Kidney (tissue), 14 donors: ENCODE data around the gene TCEANC2. TPM values are rescaled to one million over a fixed set of nuclear protein-coding genes. Genes with fewer than 3 reads are reported as not detected.

ENCODE experiments used
- DNase-seq, 5 donors: peaks; one replicate each; pipeline ENCODE4 v3.0.0-alpha.2; 2013 to 2020
- FAIRE-seq: peaks from 2 replicates; lab custom pipeline; 2012; peaks lifted over from hg19 to GRCh38; lab: Jason Lieb, UNC
- H3K27ac ChIP-seq, 2 donors: one replicate each; pipeline ENCODE4 v1.7.0; 2013; ENCODE audit warnings: low read depth in 2 of 2, low read length in 2 of 2, inconsistent platforms in 1 of 2
- H3K27me3 ChIP-seq: one replicate; pipeline ENCODE4 v1.7.1; 2013; ENCODE audit warnings: low read length, inconsistent platforms; ENCODE audit not compliant: control insufficient read depth, insufficient read depth
- H3K36me3 ChIP-seq, 3 donors: one replicate each; pipeline versions ENCODE4 v1.7.0 to v1.7.1; 2013; ENCODE audit warnings: low read length in 3 of 3, control low read depth in 1 of 3, inconsistent platforms in 1 of 3; ENCODE audit not compliant: insufficient read depth in 3 of 3, control insufficient read depth in 2 of 3
- H3K4me1 ChIP-seq, 3 donors: one replicate each; pipeline versions ENCODE4 v1.7.0 to v1.7.1; 2013; ENCODE audit warnings: low read length in 3 of 3, inconsistent platforms in 1 of 3, low read depth in 1 of 3; ENCODE audit not compliant: control insufficient read depth in 2 of 3, insufficient read depth in 2 of 3
- H3K4me3 ChIP-seq, 3 donors: one replicate each; pipeline versions ENCODE4 v1.7.0 to v1.8.1; 2013; ENCODE audit warnings: low read length in 3 of 3, control low read depth in 1 of 3, inconsistent platforms in 1 of 3
- H3K9ac ChIP-seq, 3 donors: one replicate each; pipeline versions ENCODE4 v1.7.0 to v1.7.1; 2013; ENCODE audit warnings: low read length in 3 of 3, control low read depth in 1 of 3, inconsistent platforms in 1 of 3
- H3K9me3 ChIP-seq, 3 donors: one replicate each; pipeline versions ENCODE4 v1.7.0 to v1.7.1; 2013; ENCODE audit warnings: low read length in 3 of 3, control low read depth in 1 of 3, inconsistent platforms in 1 of 3; ENCODE audit not compliant: control insufficient read depth in 2 of 3, insufficient read depth in 1 of 3
- CTCF ChIP-seq: IDR thresholded peaks from 3 replicates; pipeline ENCODE4 v1.5.1; 2012; ENCODE audit warnings: mild to moderate bottlenecking, moderate library complexity, borderline replicate concordance; ENCODE audit not compliant: insufficient read depth; ENCODE audit errors: extremely low read depth
- intact Hi-C: fragments of 100-400 bp; cut with DNase I; formaldehyde crosslinking; loops from one replicate; pipeline ENCODE4 v1.11.1; 2022
- polyA plus RNA-seq: library from polyadenylated mRNA; stranded (reverse); fragments of 350-450 nt; fragmentation: Illumina TruSeq; extraction: RNeasy Lipid Tissue Mini Kit (QIAGEN cat#74804); gene quantifications from one replicate; pipeline ENCODE4 v1.2.3, GENCODE V29; 2014; ENCODE audit warnings: low read depth, low replicate concordance; ENCODE audit not compliant: insufficient read depth
- total RNA-seq: library from RNA; stranded (reverse); fragmentation: NEBNext Ultra II Directional; extraction: Animal tissue kit (Norgen Biotek cat#: 25700); gene quantifications from one replicate; pipeline ENCODE4 v1.2.1, GENCODE V29; 2021
- donor health status: control.
- donor health status: control.
- donor health status: control.
- donor health status: control.
- donor health status: control.
- donor health status: DM: yes; HTN: yes; CAD: no.
- donor health status: Normal renal cell carcinoma (clear cell type).

Gene TCEANC2
- total and polyA plus RNA-seq, 2 donors from 2014 or later: 3.1 to 5.1 TPM

DNA sequence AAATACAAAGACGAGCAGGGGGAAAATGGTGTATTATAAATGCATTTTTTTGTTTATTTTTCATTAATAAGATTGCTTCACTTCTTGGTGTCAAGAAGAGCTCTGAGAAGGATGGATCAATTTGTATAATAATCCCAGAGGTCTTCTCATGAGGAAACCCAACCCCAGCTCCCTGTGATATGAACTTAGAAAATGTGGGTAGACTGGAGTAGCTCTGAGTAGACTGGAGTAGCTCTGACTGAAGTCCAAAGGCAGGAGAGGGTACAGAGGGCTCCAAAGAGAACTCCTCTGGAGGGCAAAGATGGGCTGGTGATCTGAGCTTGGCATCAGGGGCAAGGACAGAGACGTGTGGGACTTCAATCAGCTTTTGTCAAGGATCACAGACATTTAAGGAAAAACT, 78.0 kb downstream of the TCEANC2 start:
- no peak for FAIRE-seq
- Histone ChIP-seq H3K4me1 (no peaks in the 10 kb centered on the region), H3K36me3 (no peaks in the 10 kb centered on the region), H3K4me3 (no peak overlapping the region), H3K9me3 (no peaks in the 10 kb centered on the region), H3K27ac (no peak overlapping the region), H3K27me3 (no peaks in the 10 kb centered on the region), H3K9ac (no peak overlapping the region)
- no peak for TF ChIP-seq CTCF
- DNase-seq: no peak
- intact Hi-C loops: no loop called here

DNA sequence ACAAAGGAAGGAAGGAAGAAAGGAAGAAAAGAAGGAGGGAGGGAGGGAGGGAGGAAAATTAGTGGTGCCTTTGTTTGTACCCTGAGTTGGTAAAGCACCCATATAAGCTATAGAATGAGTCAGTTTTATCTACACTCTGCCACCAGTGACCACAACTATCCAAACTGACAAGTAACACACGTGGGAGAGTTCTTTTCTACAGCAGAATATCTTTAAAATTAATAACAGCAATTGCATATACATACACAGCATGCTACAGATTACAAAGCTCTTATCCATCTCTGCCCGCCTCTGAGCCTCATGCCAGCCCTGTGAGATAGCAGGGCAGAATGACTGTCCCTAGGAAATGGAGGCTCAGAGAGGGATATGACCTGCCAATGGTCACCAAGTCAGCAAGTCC, 79.1 kb downstream of the TCEANC2 start:
- TF ChIP-seq CTCF: no peak
- H3K27me3 ChIP-seq: no peaks in the 10 kb centered on the region
- no peak for DNase-seq
- intact Hi-C loops: no loop called here
- no peaks in the 10 kb centered on the region for H3K36me3 ChIP-seq
- H3K4me3 ChIP-seq: no peak overlapping the region
- no peak overlapping the region for H3K27ac ChIP-seq
- no peak overlapping the region for H3K9ac ChIP-seq
- peaks cover 0 to 5% (median 0%) of the 10 kb centered on the region in 3 donors for H3K4me1 ChIP-seq
- H3K9me3 ChIP-seq: no peaks in the 10 kb centered on the region
- no peak for FAIRE-seq

DNA sequence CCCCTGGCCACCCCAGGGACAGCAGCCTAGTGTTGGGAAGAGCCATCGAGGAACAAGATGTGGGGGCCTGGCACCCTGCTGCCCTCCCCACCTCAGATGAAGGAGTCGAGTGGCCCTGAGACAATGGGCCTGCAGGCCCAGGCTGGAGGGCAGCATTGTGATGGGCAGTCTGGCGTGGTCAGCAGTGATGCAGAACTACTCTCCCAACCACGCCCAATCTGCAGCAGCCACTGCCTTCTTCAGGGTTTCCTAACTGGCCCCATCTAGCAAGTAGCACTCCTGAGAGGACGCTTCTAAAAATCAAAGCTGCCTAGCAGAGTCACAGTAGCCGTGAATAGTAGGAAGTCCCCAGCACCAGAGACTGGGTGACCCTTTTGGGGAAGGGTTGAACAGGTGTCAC, 80.9 kb downstream of the TCEANC2 start:
- DNase-seq: peak in 2 of 5 donors; percentile 27 to 38
- FAIRE-seq: no peak
- no peaks in the 10 kb centered on the region for H3K9me3 ChIP-seq

More for the DNA sequence above, 80.9 kb downstream of the TCEANC2 start:
- H3K4me1 ChIP-seq: peaks cover 0 to 5% (median 0%) of the 10 kb centered on the region in 3 donors
- no peak for TF ChIP-seq CTCF
- no peaks in the 10 kb centered on the region for H3K36me3 ChIP-seq
- no peak overlapping the region for H3K9ac ChIP-seq
- intact Hi-C loops: no loop called here
- no peak overlapping the region for H3K27ac ChIP-seq
- H3K4me3 ChIP-seq: no peak overlapping the region
- no peaks in the 10 kb centered on the region for H3K27me3 ChIP-seq
